NCI-H345 (cell line): ENCODE measurements around the gene ABLIM2.

ENCODE experiments used
- DNase-seq: peaks from one replicate; lab custom pipeline; 2025; lab: John Stamatoyannopoulos, UW

The ABLIM2 gene

GRCh38 chr4:8136529-8136928 is 22.1 kb downstream of the ABLIM2 start:
- no peak for DNase-seq

- no peak for DNase-seq
Measured at GRCh38 chr4:8135666-8136065, 22.9 kb downstream of the ABLIM2 start.

GRCh38 chr4:8133897-8134563 is 24.6 kb downstream of the ABLIM2 start:
- no peak for DNase-seq

- no peak for DNase-seq
Measured at GRCh38 chr4:8132947-8133705, 25.5 kb downstream of the ABLIM2 start.

GRCh38 chr4:8132400-8132799 is 26.2 kb downstream of the ABLIM2 start:
- no peak for DNase-seq

GRCh38 chr4:8131826-8132225 is 26.8 kb downstream of the ABLIM2 start:
- DNase-seq, result no peak

GRCh38 chr4:8131210-8131609 is 27.4 kb downstream of the ABLIM2 start:
- no peak for DNase-seq

GRCh38 chr4:8130346-8131066 is 28.1 kb downstream of the ABLIM2 start:
- no peak for DNase-seq

GRCh38 chr4:8129785-8130184 is 28.8 kb downstream of the ABLIM2 start:
- DNase-seq, result no peak

GRCh38 chr4:8129136-8129535 is 29.5 kb downstream of the ABLIM2 start:
- no peak for DNase-seq

- DNase-seq, result no peak
Measured at GRCh38 chr4:8128100-8128856, 30.3 kb downstream of the ABLIM2 start.

- no peak for DNase-seq
Measured at GRCh38 chr4:8127051-8127826, 31.4 kb downstream of the ABLIM2 start.

GRCh38 chr4:8126523-8126922 is 32.1 kb downstream of the ABLIM2 start:
- no peak for DNase-seq

- no peak for DNase-seq
Measured at GRCh38 chr4:8125526-8126056, 33.0 kb downstream of the ABLIM2 start.

- DNase-seq, result no peak
Measured at GRCh38 chr4:8123870-8124269, 34.7 kb downstream of the ABLIM2 start.

GRCh38 chr4:8123389-8123788 is 35.2 kb downstream of the ABLIM2 start:
- DNase-seq, result no peak

- DNase-seq, result no peak
Measured at GRCh38 chr4:8122746-8123145, 35.9 kb downstream of the ABLIM2 start.

GRCh38 chr4:8121292-8122015 is 37.2 kb downstream of the ABLIM2 start:
- no peak for DNase-seq

- no peak for DNase-seq
Measured at GRCh38 chr4:8120501-8120900, 38.1 kb downstream of the ABLIM2 start.

GRCh38 chr4:8119877-8120276 is 38.7 kb downstream of the ABLIM2 start:
- no peak for DNase-seq

GRCh38 chr4:8118531-8118930 is 40.1 kb downstream of the ABLIM2 start:
- no peak for DNase-seq
